Endothelial cell of umbilical vein (primary cell): ENCODE data around the gene SFTPB.

ENCODE experiments used
- EZH2 ChIP-seq: IDR thresholded peaks from 2 replicates; pipeline ENCODE4 v1.6.1; 2012; ENCODE audit warnings: borderline replicate concordance, low read depth, mild to moderate bottlenecking, moderate library complexity, low read length, inconsistent platforms; ENCODE audit not compliant: severe bottlenecking
- GATA2 ChIP-seq: IDR thresholded peaks from 2 replicates; pipeline ENCODE4 v1.7.0; 2011; ENCODE audit warnings: low read depth, mild to moderate bottlenecking, moderate library complexity, mixed read lengths, low read length; ENCODE audit not compliant: insufficient read length, insufficient read depth
- MYC ChIP-seq: IDR thresholded peaks from one replicate; pipeline ENCODE4 v1.6.1; 2011; ENCODE audit warnings: mild to moderate bottlenecking, low read depth, low read length
- POLR2A ChIP-seq: IDR thresholded peaks from 2 replicates; pipeline ENCODE4 v1.6.1; 2012; ENCODE audit warnings: low read depth, mild to moderate bottlenecking, control low read depth, low read length
- POLR2AphosphoS5 ChIP-seq: IDR thresholded peaks from 2 replicates; pipeline ENCODE4 v1.6.1; 2012; ENCODE audit warnings: low read depth, mild to moderate bottlenecking, control low read depth, low read length, moderate library complexity; ENCODE audit not compliant: insufficient read depth
- TF ChIP-seq, protein P1 (sequence below), 2 donors: IDR thresholded peaks; 1 replicate in 1 of 2; 2 replicates in 1 of 2; pipeline ENCODE4 v1.5.1; 2011; ENCODE audit warnings: low read length in 2 of 2, mild to moderate bottlenecking in 2 of 2, moderate library complexity in 2 of 2, control low read depth in 1 of 2, inconsistent platforms in 1 of 2, low read depth in 1 of 2; ENCODE audit not compliant: insufficient read depth in 1 of 2; ENCODE audit errors: extremely low read depth in 1 of 2
- TF ChIP-seq, protein P2 (sequence below): IDR thresholded peaks from 2 replicates; pipeline ENCODE4 v1.6.1; 2011; ENCODE audit not compliant: insufficient read depth, insufficient read length

DNA sequence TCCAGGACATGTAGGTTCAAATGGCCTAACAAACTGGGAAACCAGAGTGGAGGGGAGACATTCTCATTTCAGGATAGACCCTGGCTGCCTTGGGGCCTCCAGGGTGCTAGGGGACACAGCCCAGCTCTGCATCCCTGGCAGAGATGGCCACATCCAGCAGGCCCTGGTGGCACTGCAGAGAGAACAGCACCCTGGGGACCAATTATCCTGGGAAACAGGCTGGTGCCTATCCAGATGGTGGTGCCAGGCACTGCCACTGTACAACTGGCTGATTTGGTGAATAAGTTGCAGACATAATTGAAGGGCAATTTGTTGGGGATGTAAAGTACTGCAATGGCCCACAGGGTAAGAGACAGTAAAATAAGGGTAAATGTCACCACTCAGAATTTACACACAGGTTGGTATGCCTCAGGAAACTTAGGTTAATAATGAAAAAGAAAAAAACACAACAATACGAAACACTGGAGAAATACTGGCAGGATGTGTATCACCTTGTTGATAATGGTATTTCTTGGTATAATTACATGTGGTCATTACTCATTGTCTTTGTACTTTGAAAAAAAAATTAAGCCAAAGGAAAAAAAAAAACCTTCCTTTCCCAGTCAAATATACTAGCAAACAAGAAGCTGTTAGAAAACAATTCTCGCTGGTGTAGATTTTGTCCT, 12.8 kb upstream of the SFTPB start:
- TF ChIP-seq, protein P1, sequence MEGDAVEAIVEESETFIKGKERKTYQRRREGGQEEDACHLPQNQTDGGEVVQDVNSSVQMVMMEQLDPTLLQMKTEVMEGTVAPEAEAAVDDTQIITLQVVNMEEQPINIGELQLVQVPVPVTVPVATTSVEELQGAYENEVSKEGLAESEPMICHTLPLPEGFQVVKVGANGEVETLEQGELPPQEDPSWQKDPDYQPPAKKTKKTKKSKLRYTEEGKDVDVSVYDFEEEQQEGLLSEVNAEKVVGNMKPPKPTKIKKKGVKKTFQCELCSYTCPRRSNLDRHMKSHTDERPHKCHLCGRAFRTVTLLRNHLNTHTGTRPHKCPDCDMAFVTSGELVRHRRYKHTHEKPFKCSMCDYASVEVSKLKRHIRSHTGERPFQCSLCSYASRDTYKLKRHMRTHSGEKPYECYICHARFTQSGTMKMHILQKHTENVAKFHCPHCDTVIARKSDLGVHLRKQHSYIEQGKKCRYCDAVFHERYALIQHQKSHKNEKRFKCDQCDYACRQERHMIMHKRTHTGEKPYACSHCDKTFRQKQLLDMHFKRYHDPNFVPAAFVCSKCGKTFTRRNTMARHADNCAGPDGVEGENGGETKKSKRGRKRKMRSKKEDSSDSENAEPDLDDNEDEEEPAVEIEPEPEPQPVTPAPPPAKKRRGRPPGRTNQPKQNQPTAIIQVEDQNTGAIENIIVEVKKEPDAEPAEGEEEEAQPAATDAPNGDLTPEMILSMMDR (IDR thresholded peaks at IDR 0.05; ENCODE audit: extremely low read depth in 1 of 2, insufficient read depth in 1 of 2, low read depth in 1 of 2, low read length in 2 of 2) = no peak
- TF ChIP-seq POLR2AphosphoS5 (no peak), POLR2A (no peak), EZH2 (no peak), GATA2 (no peak), MYC (no peak)
- TF ChIP-seq, protein P2, sequence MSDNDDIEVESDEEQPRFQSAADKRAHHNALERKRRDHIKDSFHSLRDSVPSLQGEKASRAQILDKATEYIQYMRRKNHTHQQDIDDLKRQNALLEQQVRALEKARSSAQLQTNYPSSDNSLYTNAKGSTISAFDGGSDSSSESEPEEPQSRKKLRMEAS = no peak
